ENCODE data around the gene FTMT. TPM values are rescaled to one million over a fixed set of nuclear protein-coding genes. Genes with fewer than 3 reads are reported as not detected.

FTMT gene
- total and polyA plus RNA-seq, 9 of the 15 experiments (the other 6 are each of a cell fraction or from before 2014, with no cell fraction given), result not detected

- Histone ChIP-seq H3K4me2 (ENCODE audit: insufficient read depth, low read length) (no peak overlapping the region), H3K9me3 (replicated peaks; ENCODE audit: control insufficient read depth, insufficient read depth, low read depth, low read length) (no peaks in the 10 kb centered on the region), H3K4me1 (replicated peaks in 1 of 2; ENCODE audit: control insufficient read depth in 2 of 2, insufficient read depth in 2 of 2, low read length in 2 of 2) (no peaks in the 10 kb centered on the region), H3K4me3 (no peak overlapping the region), H4K20me1 (replicated peaks; ENCODE audit: control insufficient read depth, insufficient read depth, low read length) (no peaks in the 10 kb centered on the region), H3K9ac (ENCODE audit: insufficient read depth in 1 of 2, low read depth in 2 of 2, low read length in 2 of 2) (no peak overlapping the region), H3K9me1 (ENCODE audit: control insufficient read depth, insufficient read depth, low read length) (no peaks in the 10 kb centered on the region), H3K27me3 (ENCODE audit: control insufficient read depth in 2 of 2, insufficient read depth in 2 of 2, low read length in 2 of 2) (no peaks in the 10 kb centered on the region), H3K27ac (ENCODE audit: extremely low read depth, low read depth, low read length) (no peak overlapping the region), H3K79me2 (ENCODE audit: control insufficient read depth, insufficient read depth, low read length) (no peaks in the 10 kb centered on the region), H2AFZ (ENCODE audit: low read depth, low read length) (no peak overlapping the region), H3K36me3 (ENCODE audit: control insufficient read depth, insufficient read depth, low read length) (no peaks in the 10 kb centered on the region)
- in situ Hi-C loops (cut with MboI) (no loop called here), intact Hi-C loops (cut with micrococcal nuclease) (no loop called here)
- FAIRE-seq (no peak), ATAC-seq (no peak), DNase-seq (ENCODE audit: extremely low read depth in 1 of 4, low spot score in 3 of 4) (no peak)
- POLR2A ChIA-PET, result no interaction called here
- CTCF ChIA-PET (ENCODE audit: low intra/inter-chr PET ratio), result no interaction called here
- WGBS (ENCODE audit: insufficient coverage, low coverage, missing lambda C conversion rate), result 14% methylated on average over 2 of the region's 2 CpGs
- no peak for TF ChIP-seq ZZZ3 (IDR thresholded peaks at IDR 0.05)
- TF ChIP-seq RBM22 (IDR thresholded peaks at IDR 0.05; ENCODE audit: low read depth, low read length, poor library complexity, severe bottlenecking), result no peak
- no peak for TF ChIP-seq ZNF707 (CRISPR knock-in tag; conservative IDR thresholded peaks at IDR 0.05)
- TF ChIP-seq ZNF584 (CRISPR knock-in tag; IDR thresholded peaks at IDR 0.05; ENCODE audit: low read depth), result no peak
- no peak for TF ChIP-seq RBM25 (IDR thresholded peaks at IDR 0.05; ENCODE audit: low read depth, low read length, severe bottlenecking)
- no peak for TF ChIP-seq PHF21A (IDR thresholded peaks at IDR 0.05; ENCODE audit: borderline replicate concordance, low read depth)
- no peak for TF ChIP-seq RAD51 (IDR thresholded peaks at IDR 0.05; ENCODE audit: borderline replicate concordance, low read depth)
- TF ChIP-seq, protein P1, sequence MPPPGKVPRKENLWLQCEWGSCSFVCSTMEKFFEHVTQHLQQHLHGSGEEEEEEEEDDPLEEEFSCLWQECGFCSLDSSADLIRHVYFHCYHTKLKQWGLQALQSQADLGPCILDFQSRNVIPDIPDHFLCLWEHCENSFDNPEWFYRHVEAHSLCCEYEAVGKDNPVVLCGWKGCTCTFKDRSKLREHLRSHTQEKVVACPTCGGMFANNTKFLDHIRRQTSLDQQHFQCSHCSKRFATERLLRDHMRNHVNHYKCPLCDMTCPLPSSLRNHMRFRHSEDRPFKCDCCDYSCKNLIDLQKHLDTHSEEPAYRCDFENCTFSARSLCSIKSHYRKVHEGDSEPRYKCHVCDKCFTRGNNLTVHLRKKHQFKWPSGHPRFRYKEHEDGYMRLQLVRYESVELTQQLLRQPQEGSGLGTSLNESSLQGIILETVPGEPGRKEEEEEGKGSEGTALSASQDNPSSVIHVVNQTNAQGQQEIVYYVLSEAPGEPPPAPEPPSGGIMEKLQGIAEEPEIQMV (tag; conservative IDR thresholded peaks at IDR 0.05; ENCODE audit: low read depth), result no peak
- no peak for TF ChIP-seq HNRNPK (IDR thresholded peaks at IDR 0.05; ENCODE audit: low read depth, low read length, poor library complexity, severe bottlenecking)
- TF ChIP-seq, protein P2, sequence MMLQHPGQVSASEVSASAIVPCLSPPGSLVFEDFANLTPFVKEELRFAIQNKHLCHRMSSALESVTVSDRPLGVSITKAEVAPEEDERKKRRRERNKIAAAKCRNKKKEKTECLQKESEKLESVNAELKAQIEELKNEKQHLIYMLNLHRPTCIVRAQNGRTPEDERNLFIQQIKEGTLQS (IDR thresholded peaks at IDR 0.05), result no peak
- TF ChIP-seq, protein P2 (CRISPR knock-in tag; conservative IDR thresholded peaks at IDR 0.05), result no peak
- no peak for TF ChIP-seq MYBL2 (IDR thresholded peaks at IDR 0.05; ENCODE audit: low read depth)
- TF ChIP-seq MYBL2 (CRISPR knock-in tag; IDR thresholded peaks at IDR 0.05; ENCODE audit: borderline replicate concordance), result no peak
- no peak for TF ChIP-seq ZC3H11A (IDR thresholded peaks at IDR 0.05; ENCODE audit: low read depth, low read length)
- no peak for TF ChIP-seq NEUROD1 (IDR thresholded peaks at IDR 0.05; ENCODE audit: borderline replicate concordance, low read depth, low read length, partially characterized antibody)
- no peak for TF ChIP-seq ZNF717 (CRISPR knock-in tag; IDR thresholded peaks at IDR 0.05)
- BruUV-seq (replicated peaks), result no TSS peak
These were observed 21.2 kb downstream of the FTMT start for GRCh38 chr5:121872856-121873255.
